ENCODE data around the gene IPO7. TPM values are rescaled to one million over a fixed set of nuclear protein-coding genes. Genes with fewer than 3 reads are reported as not detected.

The IPO7 gene
- total RNA-seq, 6 experiments from 2014 or later: 33.2 to 53.6 (median 45.0) TPM

DNA sequence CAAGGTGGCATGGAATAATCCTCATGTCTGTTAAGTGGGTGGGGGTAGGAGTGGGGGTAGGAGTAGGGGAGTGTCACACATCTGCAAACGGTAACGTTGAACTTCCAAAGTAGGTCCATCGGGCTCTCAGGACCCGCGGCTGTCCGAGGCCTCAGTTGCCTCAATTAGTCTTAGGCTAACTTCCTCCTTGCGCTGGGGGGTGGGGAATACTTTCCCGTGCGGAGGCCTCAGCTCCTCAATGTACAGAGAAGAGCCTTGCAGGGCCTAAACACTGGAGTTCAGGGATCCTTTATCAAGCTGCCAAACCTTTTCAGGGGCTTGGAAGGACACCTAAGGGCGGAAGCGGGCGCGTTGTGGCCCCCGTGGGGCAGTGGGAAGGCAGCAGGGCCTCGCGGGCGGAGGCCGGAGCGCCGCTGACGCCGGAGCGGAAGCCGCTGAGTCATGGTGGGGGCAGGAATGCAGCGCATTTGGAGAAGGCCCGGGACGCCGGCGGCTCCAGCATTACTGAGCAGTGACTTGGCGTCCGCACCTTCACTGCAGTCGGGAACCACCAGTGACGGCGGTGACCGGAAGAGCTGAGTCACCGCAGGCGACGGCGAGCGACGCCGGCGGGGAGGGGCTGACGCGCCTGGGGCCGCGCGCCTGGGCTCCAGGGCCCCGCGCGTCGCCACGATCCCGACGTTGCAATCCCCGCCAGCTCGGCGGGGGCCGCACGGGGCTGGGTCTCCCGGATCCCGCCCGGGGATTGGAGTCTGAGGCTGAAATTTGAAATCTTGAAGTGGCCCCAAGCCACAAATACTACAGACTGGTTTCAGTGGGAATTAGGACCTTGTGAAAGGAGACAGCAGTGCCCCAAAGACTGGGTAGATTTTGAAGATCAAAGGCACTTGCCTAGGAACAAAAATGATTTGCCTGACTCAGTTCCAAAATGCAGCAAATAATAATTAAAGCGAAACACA lies 20.2 kb upstream of the IPO7 start:
- DNase-seq (peak; percentile 92 to 97 (median 96)), ATAC-seq (peak; percentile 98 to 99 (median 99))
- Histone ChIP-seq H3K27ac (peak overlapping the region; percentile 90 to 93 (median 93)), H3K4me1 (no peaks in the 10 kb centered on the region), H3K4me3 (peak overlapping the region; percentile 32 to 60 (median 41)), H3K36me3 (no peaks in the 10 kb centered on the region), H3K9me3 (no peaks in the 10 kb centered on the region), H3K27me3 (no peaks in the 10 kb centered on the region)
- WGBS (ENCODE audit: insufficient coverage, low coverage, low lambda C conversion rate, missing lambda C conversion rate): 4% methylated on average over 13 of the region's 64 CpGs
- peak; percentile 97 for TF ChIP-seq POLR2A (IDR thresholded peaks at IDR 0.05)
- TF ChIP-seq, protein P1, sequence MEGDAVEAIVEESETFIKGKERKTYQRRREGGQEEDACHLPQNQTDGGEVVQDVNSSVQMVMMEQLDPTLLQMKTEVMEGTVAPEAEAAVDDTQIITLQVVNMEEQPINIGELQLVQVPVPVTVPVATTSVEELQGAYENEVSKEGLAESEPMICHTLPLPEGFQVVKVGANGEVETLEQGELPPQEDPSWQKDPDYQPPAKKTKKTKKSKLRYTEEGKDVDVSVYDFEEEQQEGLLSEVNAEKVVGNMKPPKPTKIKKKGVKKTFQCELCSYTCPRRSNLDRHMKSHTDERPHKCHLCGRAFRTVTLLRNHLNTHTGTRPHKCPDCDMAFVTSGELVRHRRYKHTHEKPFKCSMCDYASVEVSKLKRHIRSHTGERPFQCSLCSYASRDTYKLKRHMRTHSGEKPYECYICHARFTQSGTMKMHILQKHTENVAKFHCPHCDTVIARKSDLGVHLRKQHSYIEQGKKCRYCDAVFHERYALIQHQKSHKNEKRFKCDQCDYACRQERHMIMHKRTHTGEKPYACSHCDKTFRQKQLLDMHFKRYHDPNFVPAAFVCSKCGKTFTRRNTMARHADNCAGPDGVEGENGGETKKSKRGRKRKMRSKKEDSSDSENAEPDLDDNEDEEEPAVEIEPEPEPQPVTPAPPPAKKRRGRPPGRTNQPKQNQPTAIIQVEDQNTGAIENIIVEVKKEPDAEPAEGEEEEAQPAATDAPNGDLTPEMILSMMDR (IDR thresholded peaks at IDR 0.05): no peak
- intact Hi-C loops (cut with DNase I): no loop called here

DNA sequence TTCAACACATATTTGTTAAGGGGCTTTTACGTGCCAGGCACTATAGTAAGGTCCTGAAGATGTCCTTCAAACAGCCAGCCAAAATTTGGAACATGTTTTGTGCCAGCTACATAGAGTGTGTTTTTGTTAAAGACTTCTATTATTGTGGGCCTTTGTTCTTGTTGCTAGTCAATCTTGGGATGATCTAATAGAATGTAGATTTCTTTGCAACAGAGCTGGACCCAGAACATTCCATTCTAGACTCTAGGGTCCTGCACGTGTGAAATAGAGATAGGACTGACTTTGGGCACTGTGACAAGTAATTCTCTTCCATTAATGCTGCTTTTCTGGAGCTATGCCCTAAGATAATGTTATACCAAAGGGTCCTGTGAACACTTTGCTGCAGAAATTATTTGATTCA lies 16.9 kb upstream of the IPO7 start:
- H3K4me3 ChIP-seq: no peak overlapping the region

DNA sequence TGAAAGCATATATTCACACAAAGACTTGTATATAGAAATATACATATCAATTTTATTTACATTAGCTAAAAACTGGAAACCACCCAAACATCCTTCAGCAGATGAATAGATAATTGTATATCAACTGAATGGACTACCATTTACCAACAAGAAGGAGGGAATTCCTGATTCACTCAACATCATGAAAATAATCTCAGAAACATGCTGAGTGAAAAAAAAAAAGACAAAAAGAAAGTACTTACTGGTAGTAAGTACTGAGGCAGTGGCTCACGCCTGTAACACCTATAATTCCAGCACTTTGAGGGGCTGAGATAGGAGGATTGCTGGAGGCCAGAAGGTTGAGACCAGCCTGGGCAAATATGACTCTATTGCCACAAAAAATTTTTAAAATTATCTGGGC lies 7.4 kb upstream of the IPO7 start:
- intact Hi-C loops (cut with DNase I): no loop called here
- no peaks in the 10 kb centered on the region for H3K4me1 ChIP-seq
- 69% methylated on average over 1 of the region's 1 CpG for WGBS (ENCODE audit: insufficient coverage, low coverage, low lambda C conversion rate, missing lambda C conversion rate)
- H3K4me3 ChIP-seq: no peak overlapping the region
- no peaks in the 10 kb centered on the region for H3K27me3 ChIP-seq
- H3K36me3 ChIP-seq: no peaks in the 10 kb centered on the region
- no peak overlapping the region for H3K27ac ChIP-seq
- no peaks in the 10 kb centered on the region for H3K9me3 ChIP-seq
- no peak for ATAC-seq
- no peak for DNase-seq
- TF ChIP-seq, protein P1 (IDR thresholded peaks at IDR 0.05): no peak
- no peak for TF ChIP-seq POLR2A (IDR thresholded peaks at IDR 0.05)

More for the DNA sequence above, 16.9 kb upstream of the IPO7 start:
- H3K27ac ChIP-seq: no peak overlapping the region
- intact Hi-C loops (cut with DNase I): no loop called here
- no peak for DNase-seq
- no peaks in the 10 kb centered on the region for H3K9me3 ChIP-seq
- TF ChIP-seq, protein P1 (IDR thresholded peaks at IDR 0.05): no peak
- TF ChIP-seq POLR2A (IDR thresholded peaks at IDR 0.05): no peak
- 25% methylated on average over 2 of the region's 2 CpGs for WGBS (ENCODE audit: insufficient coverage, low coverage, low lambda C conversion rate, missing lambda C conversion rate)
- H3K36me3 ChIP-seq: no peaks in the 10 kb centered on the region
- no peaks in the 10 kb centered on the region for H3K27me3 ChIP-seq
- no peak for ATAC-seq
- H3K4me1 ChIP-seq: no peaks in the 10 kb centered on the region

DNA sequence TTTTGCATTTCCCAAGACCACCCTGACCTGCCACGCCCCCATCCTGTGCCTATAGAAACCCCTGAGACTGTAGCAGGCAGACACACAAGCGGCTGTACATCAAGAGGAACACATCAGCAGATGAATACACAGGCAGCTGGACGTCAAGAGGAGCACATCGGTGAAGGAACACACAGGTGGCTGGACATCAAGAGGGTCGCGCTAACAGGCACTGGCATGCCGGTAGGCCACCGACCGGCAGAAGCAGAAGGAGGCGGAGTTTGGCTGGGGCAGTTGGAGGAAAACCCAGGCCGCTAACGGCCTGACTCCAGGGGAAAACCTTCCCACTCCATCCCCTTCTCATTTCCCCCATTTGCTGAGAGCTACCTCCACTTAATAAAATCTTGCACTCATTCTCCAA lies 5.4 kb upstream of the IPO7 start:
- Histone ChIP-seq H3K4me3 (no peak overlapping the region), H3K4me1 (no peaks in the 10 kb centered on the region), H3K9me3 (no peaks in the 10 kb centered on the region), H3K27ac (no peak overlapping the region), H3K36me3 (no peaks in the 10 kb centered on the region), H3K27me3 (no peaks in the 10 kb centered on the region)
- no peak for DNase-seq
- ATAC-seq: no peak
- TF ChIP-seq POLR2A (IDR thresholded peaks at IDR 0.05): no peak
- TF ChIP-seq, protein P1 (IDR thresholded peaks at IDR 0.05): no peak
- intact Hi-C loops (cut with DNase I): no loop called here
- WGBS (ENCODE audit: insufficient coverage, low coverage, low lambda C conversion rate, missing lambda C conversion rate): 83% methylated on average over 2 of the region's 12 CpGs

All from right lobe of liver (tissue), 6 donors.